H1 (cell line): ENCODE measurements around the gene CHAT.

Experiments
- ASH2L ChIP-seq: fragments of 200-600, 300-600 bp; sonication (generic); IDR thresholded peaks from one replicate; pipeline ENCODE4 v1.7.1; 2017; ENCODE audit warnings: low read length
- CEBPB ChIP-seq: IDR thresholded peaks from 2 replicates; pipeline ENCODE4 v1.6.1; 2012; ENCODE audit warnings: low read depth, low read length
- E2F6 ChIP-seq: IDR thresholded peaks from 2 replicates; pipeline ENCODE4 v1.6.1; 2012; ENCODE audit warnings: inconsistent platforms
- EZH2 ChIP-seq: fragments of 200-600 bp; sonication (generic); IDR thresholded peaks from 2 replicates; pipeline ENCODE4 v1.7.1; 2012; ENCODE audit warnings: low read depth, mild to moderate bottlenecking, moderate library complexity, low read length, inconsistent platforms; ENCODE audit not compliant: severe bottlenecking
- GABPA ChIP-seq: IDR thresholded peaks from 2 replicates; pipeline ENCODE4 v1.6.1; 2011; ENCODE audit warnings: mild to moderate bottlenecking, low read length, moderate library complexity, borderline replicate concordance; ENCODE audit not compliant: insufficient read depth
- JUND ChIP-seq: IDR thresholded peaks from 2 replicates; pipeline ENCODE4 v1.6.1; 2011; ENCODE audit warnings: mild to moderate bottlenecking, improper control_type of control experiment, low read length
- POLR2A ChIP-seq, 2 experiments: IDR thresholded peaks; 1 replicate in 1 of 2; 2 replicates in 1 of 2; pipeline ENCODE4 v1.6.1; 2011; ENCODE audit warnings: low read depth in 2 of 2, low read length in 2 of 2, mild to moderate bottlenecking in 2 of 2; ENCODE audit errors: control extremely low read depth in 1 of 2
- POLR2AphosphoS5 ChIP-seq: IDR thresholded peaks from 2 replicates; pipeline ENCODE4 v1.6.1; 2011; ENCODE audit warnings: low read depth, low read length
- POU5F1 ChIP-seq: IDR thresholded peaks from 2 replicates; pipeline ENCODE4 v1.6.1; 2011; ENCODE audit warnings: low read depth, mild to moderate bottlenecking, low read length, moderate library complexity
- SP4 ChIP-seq: IDR thresholded peaks from 2 replicates; pipeline ENCODE4 v1.6.1; 2012; ENCODE audit warnings: low read length, inconsistent platforms
- TAF1 ChIP-seq: IDR thresholded peaks from 2 replicates; pipeline ENCODE4 v1.6.1; 2011; ENCODE audit warnings: mild to moderate bottlenecking, low read depth, low read length
- TF ChIP-seq, protein P1 (sequence below), 3 experiments: IDR thresholded peaks; 1 replicate in 2 of 3; 2 replicates in 1 of 3; pipeline versions ENCODE4 v1.5.1 to v1.6.1; 2011; ENCODE audit warnings: low read length in 3 of 3, mild to moderate bottlenecking in 3 of 3, inconsistent platforms in 2 of 3, low read depth in 1 of 3, moderate library complexity in 1 of 3; ENCODE audit not compliant: insufficient read depth in 1 of 3; ENCODE audit errors: control extremely low read depth in 1 of 3

GRCh38 chr10:49664842-49665355 is 51.1 kb downstream of the CHAT start:
- TF ChIP-seq, protein P1, sequence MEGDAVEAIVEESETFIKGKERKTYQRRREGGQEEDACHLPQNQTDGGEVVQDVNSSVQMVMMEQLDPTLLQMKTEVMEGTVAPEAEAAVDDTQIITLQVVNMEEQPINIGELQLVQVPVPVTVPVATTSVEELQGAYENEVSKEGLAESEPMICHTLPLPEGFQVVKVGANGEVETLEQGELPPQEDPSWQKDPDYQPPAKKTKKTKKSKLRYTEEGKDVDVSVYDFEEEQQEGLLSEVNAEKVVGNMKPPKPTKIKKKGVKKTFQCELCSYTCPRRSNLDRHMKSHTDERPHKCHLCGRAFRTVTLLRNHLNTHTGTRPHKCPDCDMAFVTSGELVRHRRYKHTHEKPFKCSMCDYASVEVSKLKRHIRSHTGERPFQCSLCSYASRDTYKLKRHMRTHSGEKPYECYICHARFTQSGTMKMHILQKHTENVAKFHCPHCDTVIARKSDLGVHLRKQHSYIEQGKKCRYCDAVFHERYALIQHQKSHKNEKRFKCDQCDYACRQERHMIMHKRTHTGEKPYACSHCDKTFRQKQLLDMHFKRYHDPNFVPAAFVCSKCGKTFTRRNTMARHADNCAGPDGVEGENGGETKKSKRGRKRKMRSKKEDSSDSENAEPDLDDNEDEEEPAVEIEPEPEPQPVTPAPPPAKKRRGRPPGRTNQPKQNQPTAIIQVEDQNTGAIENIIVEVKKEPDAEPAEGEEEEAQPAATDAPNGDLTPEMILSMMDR (IDR thresholded peaks at IDR 0.05; ENCODE audit: control extremely low read depth in 1 of 3, insufficient read depth in 1 of 3, low read depth in 1 of 3, low read length in 3 of 3), result no peak
- TF ChIP-seq E2F6, result no peak
- TF ChIP-seq JUND, result no peak
- TF ChIP-seq CEBPB, result no peak
- TF ChIP-seq ASH2L, result no peak
- TF ChIP-seq SP4, result no peak
- no peak for TF ChIP-seq POU5F1
- no peak for TF ChIP-seq EZH2
- no peak for TF ChIP-seq TAF1
- TF ChIP-seq GABPA, result no peak
- TF ChIP-seq POLR2A (IDR thresholded peaks at IDR 0.05; ENCODE audit: control extremely low read depth in 1 of 2, low read depth in 2 of 2, low read length in 2 of 2), result no peak
- no peak for TF ChIP-seq POLR2AphosphoS5
